HepG2 (cell line): Measurements from ENCODE around the gene CES3. TPM values are rescaled to one million over a fixed set of nuclear protein-coding genes. Genes with fewer than 3 reads are reported as not detected.

Experiments used
- ATAC-seq: fragments of 200-7000 bp; cut with Tn5 transposase; 3 replicates; pipeline ENCODE4 v1.9.1; 2020; ENCODE audit warnings: mild to moderate bottlenecking, moderate library complexity
- BruUV-seq: library from RNA; stranded (reverse); fragments of 400-500 nt; replicated peaks from 2 replicates; lab custom pipeline; 2021; lab: Mats Ljungman, UMichigan
- CTCF ChIA-PET: fragments of 300-600 bp; formaldehyde crosslinking; extraction: SDS; loops from one replicate; lab custom pipeline; 2021; ENCODE audit warnings: low total read pairs, inconsistent platforms, low intra/inter-chr PET ratio; lab: Yijun Ruan, JAX
- POLR2A ChIA-PET: fragments of 350-600 bp; sonication (Branson Sonifier 250); formaldehyde crosslinking; loops from one replicate; lab custom pipeline; 2020; ENCODE audit warnings: antibody characterized with exemption, inconsistent platforms; lab: Yijun Ruan, JAX
- DNase-seq: peaks from one replicate; pipeline ENCODE4 v3.0.0-alpha.2; 2015; ENCODE audit warnings: low spot score
- FAIRE-seq: peaks from 3 replicates; lab custom pipeline; 2011; peaks lifted over from hg19 to GRCh38; lab: Jason Lieb, UNC
- H2AFZ ChIP-seq: one replicate; pipeline ENCODE4 v1.6.1; 2011; ENCODE audit warnings: low read length, inconsistent platforms
- H3K27ac ChIP-seq: fragments of 300-600 bp; 3 replicates; pipeline ENCODE4 v1.8.0; 2011; ENCODE audit warnings: mixed run types, mild to moderate bottlenecking, mixed read lengths, low read length, inconsistent platforms; ENCODE audit not compliant: insufficient read depth; ENCODE audit errors: extremely low read length
- H3K27me3 ChIP-seq, 2 experiments: fragments of 200-600 bp in 1 of 2; 2 replicates in 1 of 2; 3 replicates in 1 of 2; pipeline versions ENCODE4 v1.6.0 to v1.8.0; 2011; ENCODE audit warnings: low read length in 2 of 2, mild to moderate bottlenecking in 2 of 2, moderate library complexity in 2 of 2, inconsistent platforms in 1 of 2; ENCODE audit not compliant: insufficient read depth in 2 of 2, control insufficient read depth in 1 of 2
- H3K36me3 ChIP-seq, 2 experiments: fragments of 200-600 bp in 1 of 2; replicated peaks in 1 of 2; 2 replicates in 1 of 2; 3 replicates in 1 of 2; pipeline versions ENCODE4 v1.5.1 to v1.8.0; 2011; ENCODE audit warnings: low read length in 2 of 2, inconsistent platforms in 1 of 2; ENCODE audit not compliant: insufficient read depth in 2 of 2, control insufficient read depth in 1 of 2
- H3K4me1 ChIP-seq: 2 replicates; pipeline ENCODE4 v1.5.1; 2012; ENCODE audit warnings: low read length, inconsistent platforms; ENCODE audit not compliant: insufficient read depth
- H3K4me2 ChIP-seq: 2 replicates; pipeline ENCODE4 v1.6.0; 2011; ENCODE audit warnings: low read depth, low read length, inconsistent platforms
- H3K4me3 ChIP-seq, 3 experiments: fragments of 200-600 bp in 1 of 3; sonication (generic), shearing (Covaris generic) in 1 of 3; replicated peaks in 1 of 3; 2 replicates each; pipeline ENCODE4 v1.5.1; 2011 to 2016; ENCODE audit warnings: low read length in 3 of 3, inconsistent platforms in 2 of 3, low read depth in 2 of 3, mild to moderate bottlenecking in 2 of 3, control low read depth in 1 of 3, mixed read lengths in 1 of 3; ENCODE audit not compliant: insufficient read depth in 1 of 3
- H3K79me2 ChIP-seq: one replicate; pipeline ENCODE4 v1.6.1; 2011; ENCODE audit warnings: low read length, inconsistent platforms; ENCODE audit not compliant: insufficient read depth
- H3K9ac ChIP-seq: 2 replicates; pipeline ENCODE4 v1.6.0; 2011; ENCODE audit warnings: mild to moderate bottlenecking, low read depth, low read length, inconsistent platforms; ENCODE audit not compliant: insufficient read depth
- H3K9me3 ChIP-seq: 2 replicates; pipeline ENCODE4 v1.5.1; 2012; ENCODE audit warnings: mild to moderate bottlenecking, low read length
- H4K20me1 ChIP-seq: 2 replicates; pipeline ENCODE4 v1.6.0; 2011; ENCODE audit warnings: inconsistent platforms, mild to moderate bottlenecking, low read length, moderate library complexity; ENCODE audit not compliant: insufficient read depth
- CEBPB ChIP-seq: IDR thresholded peaks from 2 replicates; pipeline ENCODE4 v1.6.1; 2011; ENCODE audit warnings: low read depth, low read length, improper control_type of control experiment, borderline replicate concordance
- KLF6 ChIP-seq: IDR thresholded peaks from 2 replicates; pipeline ENCODE4 v1.8.0; 2016; ENCODE audit warnings: missing biosample characterization, missing genetic modification reagents
- MED1 ChIP-seq: sonication (generic); formaldehyde crosslinking; IDR thresholded peaks from 2 replicates; pipeline ENCODE4 v1.4.0; 2020; ENCODE audit warnings: missing genetic modification reagents
- TFAP4 ChIP-seq: sonication (generic); IDR thresholded peaks from 2 replicates; pipeline ENCODE4 v1.6.1; 2016; ENCODE audit warnings: low read depth, borderline replicate concordance
- ZNF512 ChIP-seq: sonication (generic); formaldehyde crosslinking; IDR thresholded peaks from 2 replicates; pipeline ENCODE4 v1.4.0; 2020; ENCODE audit warnings: mild to moderate bottlenecking, missing genetic modification reagents
- WGBS: methylation state at CpG from one replicate; pipeline ENCODE4 v1.1.6; 2017; ENCODE audit warnings: low lambda C conversion rate; 5-methylcytosine and 5-hydroxymethylcytosine counted together
- in situ Hi-C: cut with HindIII; loops from 2 replicates; pipeline ENCODE4 v1.10.0; 2017; ENCODE audit warnings: low pct_unique_long_range_greater_than_20kb; ENCODE audit not compliant: extremely low pct_ligation_motif_present
- intact Hi-C: fragments of 100-400 bp; cut with micrococcal nuclease; formaldehyde crosslinking; loops from one replicate; pipeline ENCODE4 v1.10.0; 2022; ENCODE audit not compliant: unreplicated experiment
- polyA plus RNA-seq, 8 experiments: library from polyadenylated mRNA; depleted of rRNA in 3 of 8; stranded (reverse) in 7 of 8; unstranded in 1 of 8; fragments of >200 nt; fragmentation: Illumina TruSeq in 4 of 8; extraction: Trizol in 4 of 8; gene quantifications; 2 replicates each; pipeline versions ENCODE4 v1.2.1 to v1.2.3, GENCODE V29; 2011 to 2016; ENCODE audit warnings: low read depth in 4 of 8, missing spikeins in 1 of 8, mixed read lengths in 1 of 8; ENCODE audit not compliant: insufficient read depth in 1 of 8
- total RNA-seq, 5 experiments: library from RNA; depleted of rRNA; stranded (reverse); fragments of >200 nt; fragmentation: Illumina TruSeq; extraction: Trizol; gene quantifications; 2 replicates each; pipeline ENCODE4 v1.2.3, GENCODE V29; 2016; ENCODE audit warnings: low read depth in 1 of 5

Gene CES3
- total and polyA plus RNA-seq, 2 of the 13 experiments (the other 11 are each of a cell fraction or from before 2014, with no cell fraction given) = 6.6 to 17.4 TPM

GRCh38 chr16:66923866-66924265, 37.2 kb upstream of the CES3 start:
- H3K27ac ChIP-seq = no peak overlapping the region
- BruUV-seq = no TSS peak
- no peaks in the 10 kb centered on the region for H3K9me3 ChIP-seq
- H3K4me3 ChIP-seq = no peak overlapping the region
- POLR2A ChIA-PET = no interaction called here
- in situ Hi-C loops (no loop called here), intact Hi-C loops (loop anchor here (1.0 kb wide), 1 partner anchor 29 kb away; no protein-coding TSS in a partner anchor)
- FAIRE-seq (no peak), DNase-seq (no peak), ATAC-seq (no peak)
- no peaks in the 10 kb centered on the region for H4K20me1 ChIP-seq
- 69% methylated on average over 3 of the region's 3 CpGs for WGBS
- CTCF ChIA-PET = interaction anchor here (2.6 kb wide), 1 partner anchor 28 kb away, joined by 37 read pairs; no protein-coding TSS in a partner anchor
- H3K36me3 ChIP-seq = no peaks in the 10 kb centered on the region
- H2AFZ ChIP-seq = no peak overlapping the region
- no peak overlapping the region for H3K9ac ChIP-seq
- H3K4me2 ChIP-seq = no peak overlapping the region
- peaks cover 53% of the 10 kb centered on the region for H3K4me1 ChIP-seq
- H3K79me2 ChIP-seq = no peaks in the 10 kb centered on the region
- TF ChIP-seq TFAP4 (peak; percentile 33; the same call in 1 of the 2 replicates), KLF6 (CRISPR knock-in tag) (no peak), CEBPB (no peak), MED1 (no peak), ZNF512 (CRISPR knock-in tag) (no peak)
- peaks cover 5 to 22% of the 10 kb centered on the region in 2 experiments; a peak in 4 of 5 replicates for H3K27me3 ChIP-seq
